Neural cell (in vitro differentiated cells): ENCODE measurements around the gene ABHD4.

Experiments used
- CTCF ChIP-seq: fragments of 450-650 bp; IDR thresholded peaks from 2 replicates; pipeline ENCODE4 v1.5.1; 2014; ENCODE audit warnings: antibody characterized with exemption, mild to moderate bottlenecking, moderate library complexity; ENCODE audit not compliant: poor library complexity, severe bottlenecking
- EP300 ChIP-seq: fragments of 450-650 bp; conservative IDR thresholded peaks from 2 replicates; pipeline ENCODE4 v1.6.1; 2014; ENCODE audit warnings: antibody characterized with exemption, mild to moderate bottlenecking, moderate library complexity; ENCODE audit not compliant: poor library complexity, severe bottlenecking
- EZH2 ChIP-seq: fragments of 200-600, 300-800 bp; shearing (Covaris generic), sonication (generic); IDR thresholded peaks from 2 replicates; pipeline ENCODE4 v1.6.1; 2014; ENCODE audit warnings: antibody characterized with exemption, low read length, borderline replicate concordance, mild to moderate bottlenecking; ENCODE audit not compliant: insufficient read depth, poor library complexity, severe bottlenecking
- MXI1 ChIP-seq: fragments of 450-650 bp; conservative IDR thresholded peaks from 2 replicates; pipeline ENCODE4 v1.6.1; 2014; ENCODE audit warnings: antibody characterized with exemption, mild to moderate bottlenecking; ENCODE audit not compliant: poor library complexity, severe bottlenecking
- POLR2AphosphoS5 ChIP-seq: IDR thresholded peaks from 2 replicates; pipeline ENCODE4 v1.6.1; 2012
- RAD21 ChIP-seq: fragments of 450-650 bp; conservative IDR thresholded peaks from 2 replicates; pipeline ENCODE4 v1.6.1; 2014; ENCODE audit warnings: antibody characterized with exemption, mild to moderate bottlenecking, moderate library complexity
- REST ChIP-seq: IDR thresholded peaks from 2 replicates; pipeline ENCODE4 v1.6.1; 2012; ENCODE audit warnings: borderline replicate concordance
- SMC3 ChIP-seq: fragments of 450-650 bp; conservative IDR thresholded peaks from 2 replicates; pipeline ENCODE4 v1.6.1; 2014; ENCODE audit warnings: antibody characterized with exemption, mild to moderate bottlenecking, moderate library complexity; ENCODE audit not compliant: poor library complexity
- TAF1 ChIP-seq: IDR thresholded peaks from 2 replicates; pipeline ENCODE4 v1.6.1; 2012; ENCODE audit warnings: low read depth

- no peak for TF ChIP-seq CTCF
- no peak for TF ChIP-seq POLR2AphosphoS5
- no peak for TF ChIP-seq EP300
- TF ChIP-seq RAD21: no peak
- TF ChIP-seq EZH2: no peak
- TF ChIP-seq REST: no peak
- TF ChIP-seq SMC3: no peak
- TF ChIP-seq TAF1: no peak
- no peak for TF ChIP-seq MXI1
These were observed 18.9 kb upstream of the ABHD4 start for GRCh38 chr14:22579236-22579635.
